CD4-positive, alpha-beta T cell treated with Interleukin-4 for 4 hours (primary cell): ENCODE data around the gene VCY.
"Not testable (repeated sequence)": the region's sequence is repeated elsewhere in the genome, so short reads cannot be mapped to it uniquely, and the experiment has no call there.

Source experiments
- DNase-seq: peaks from one replicate; pipeline ENCODE4 v3.0.0-alpha.2; 2020

Gene VCY

GRCh38 chrY:13986373-13986772 lies at the start of gene VCY:
VCY (minus strand) TSS chrY:13986473; CDS start chrY:13986440, 33 bp downstream.
- DNase-seq, result not testable (repeated sequence)

- DNase-seq, result not testable (repeated sequence)
These were observed 44.1 kb upstream of the VCY start for GRCh38 chrY:14030395-14030794.

GRCh38 chrY:14011916-14012315 lies 25.6 kb upstream of the VCY start:
- not testable (repeated sequence) for DNase-seq

GRCh38 chrY:13942406-13942805 lies 43.9 kb downstream of the VCY start:
- DNase-seq, result not testable (repeated sequence)
